CD4-positive, alpha-beta T cell treated with Interleukin-17A for 4 hours (primary cell): ENCODE data around the gene MTOR.

Experiments used
- DNase-seq: peaks from one replicate; pipeline ENCODE4 v3.0.0-alpha.2; 2020; ENCODE audit warnings: mixed read lengths

Gene MTOR

DNA sequence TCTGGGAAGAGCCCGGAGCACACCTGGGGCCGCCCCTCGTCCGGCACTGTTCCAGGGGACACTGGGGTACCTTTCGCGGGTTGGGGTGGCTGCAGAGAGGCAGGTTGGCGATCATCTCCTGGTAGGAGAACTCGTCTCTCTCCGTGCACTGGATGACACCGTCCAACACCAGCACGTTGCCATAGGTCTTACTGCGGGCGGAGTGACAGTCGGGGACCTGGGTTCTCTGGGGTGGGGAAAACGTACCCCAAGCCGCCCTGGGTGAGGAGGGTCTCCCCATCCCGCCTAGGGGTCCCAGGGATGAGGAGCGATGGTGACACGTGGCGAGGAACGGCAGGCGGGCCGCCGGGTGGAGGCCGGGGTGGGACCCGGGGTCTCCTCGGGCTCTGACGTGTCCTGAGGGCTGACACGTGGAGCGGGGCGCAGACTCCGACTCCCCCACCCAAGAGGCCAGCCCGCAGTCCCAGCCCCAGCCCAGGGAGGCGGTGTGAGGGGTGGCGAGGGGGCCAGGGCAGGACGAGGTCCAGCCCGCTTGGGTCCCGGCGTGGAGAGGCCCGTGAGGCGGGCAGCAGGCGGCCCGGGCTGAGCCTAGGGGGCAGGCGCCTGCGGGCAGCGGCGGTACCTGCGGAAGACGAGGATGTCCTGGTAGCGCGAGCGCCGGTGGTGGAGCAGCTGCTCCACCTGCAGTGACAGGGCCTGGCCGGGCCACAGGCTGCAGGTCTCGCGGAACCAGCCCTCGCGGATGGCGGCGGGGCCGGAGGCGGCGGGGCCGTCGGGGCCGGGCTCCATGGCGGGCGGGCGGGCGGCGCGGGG, 203.0 kb downstream of the MTOR start:
- DNase-seq, result no peak

DNA sequence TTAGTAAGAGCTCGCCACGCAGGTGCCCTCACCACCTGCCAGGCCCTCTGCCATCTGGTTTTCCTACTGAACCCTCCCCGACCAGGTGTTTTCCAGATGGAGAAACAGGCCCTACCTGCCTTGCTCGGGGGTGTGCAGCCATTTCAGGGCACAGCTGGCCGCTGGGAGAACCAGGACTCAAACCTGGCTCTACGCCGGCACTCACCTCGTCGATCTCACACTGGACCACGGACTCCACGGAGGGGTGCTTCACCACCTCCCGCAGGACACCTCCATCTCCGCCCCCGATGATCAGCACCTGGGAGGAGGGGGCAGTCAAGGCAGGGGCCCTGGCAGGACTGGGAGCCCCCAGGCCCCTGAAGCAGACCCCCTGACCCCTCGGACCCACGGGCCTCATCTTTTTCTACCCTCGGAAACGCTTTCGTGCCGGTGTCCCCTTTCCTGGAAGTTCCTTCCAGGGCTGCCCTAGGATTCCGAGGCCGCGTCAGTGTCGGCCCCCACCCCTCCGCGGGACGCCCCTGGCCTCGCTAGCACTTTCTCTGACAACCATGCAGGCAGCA, 203.7 kb downstream of the MTOR start:
- DNase-seq, result no peak

DNA sequence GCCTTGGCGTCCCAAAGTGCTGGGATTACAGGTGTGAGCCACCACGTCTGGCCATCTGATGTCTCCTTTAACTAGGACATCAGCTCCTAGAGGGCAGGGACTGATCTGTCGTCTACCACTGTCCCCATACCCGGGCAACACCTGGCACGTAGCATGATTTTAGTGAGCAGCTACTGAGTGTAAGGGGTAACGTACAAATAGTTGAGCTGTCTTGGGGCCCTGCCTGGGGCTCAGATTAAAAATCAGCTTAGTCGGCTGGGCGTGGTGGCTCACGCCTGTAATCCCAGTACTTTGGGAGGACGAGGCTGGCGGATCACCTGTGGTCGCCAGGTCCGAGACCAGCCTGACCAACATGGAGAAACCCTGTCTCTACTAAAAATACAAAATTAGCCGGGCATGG, 204.3 kb downstream of the MTOR start:
- no peak for DNase-seq

GRCh38 chr1:11057477-11057876, 204.9 kb downstream of the MTOR start:
- DNase-seq, result no peak
